ENCODE data around the gene KRTAP4-3. TPM values are rescaled to one million over a fixed set of nuclear protein-coding genes. Genes with fewer than 3 reads are reported as not detected.
A peak's percentile ranks its signal among the peaks of the same experiment; 100 is the strongest.
"Not testable (repeated sequence)": the region's sequence is repeated elsewhere in the genome, so short reads cannot be mapped to it uniquely, and the experiment has no call there.

Gene KRTAP4-3
- total RNA-seq, 6 donors from 2014 or later, result not detected

DNA sequence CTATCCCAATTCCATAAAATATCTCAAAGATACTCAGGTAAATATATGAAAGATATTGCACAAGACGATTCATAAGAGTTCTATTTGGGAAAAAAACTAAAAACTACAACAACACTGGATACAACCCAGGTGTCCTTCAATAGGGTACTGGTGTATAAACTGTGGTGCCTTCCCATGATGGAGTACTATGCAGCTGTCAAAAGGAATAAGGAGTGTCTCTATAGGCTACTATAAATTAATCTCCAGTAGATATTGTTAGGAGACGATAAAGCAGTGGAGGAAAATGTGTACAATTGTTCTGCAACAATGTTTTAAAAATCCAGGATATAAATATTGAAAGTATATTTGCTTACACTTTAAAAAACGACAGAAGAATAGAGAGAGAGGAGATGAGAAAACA is 41.6 kb downstream of the KRTAP4-3 start:
- Histone ChIP-seq H3K27ac (no peak overlapping the region), H3K4me1 (no peaks in the 10 kb centered on the region), H3K4me3 (no peak overlapping the region), H3K27me3 (no peaks in the 10 kb centered on the region), H3K36me3 (no peaks in the 10 kb centered on the region), H3K9me3 (no peaks in the 10 kb centered on the region)
- WGBS, 2 donors, result 75 to 79% methylated on average over 3 of the region's 3 CpGs
- TF ChIP-seq EP300 (IDR thresholded peaks at IDR 0.05), result no peak
- TF ChIP-seq POLR2AphosphoS5 (IDR thresholded peaks at IDR 0.05), result no peak
- no peak for TF ChIP-seq POLR2A (IDR thresholded peaks at IDR 0.05)
- TF ChIP-seq, protein P1, sequence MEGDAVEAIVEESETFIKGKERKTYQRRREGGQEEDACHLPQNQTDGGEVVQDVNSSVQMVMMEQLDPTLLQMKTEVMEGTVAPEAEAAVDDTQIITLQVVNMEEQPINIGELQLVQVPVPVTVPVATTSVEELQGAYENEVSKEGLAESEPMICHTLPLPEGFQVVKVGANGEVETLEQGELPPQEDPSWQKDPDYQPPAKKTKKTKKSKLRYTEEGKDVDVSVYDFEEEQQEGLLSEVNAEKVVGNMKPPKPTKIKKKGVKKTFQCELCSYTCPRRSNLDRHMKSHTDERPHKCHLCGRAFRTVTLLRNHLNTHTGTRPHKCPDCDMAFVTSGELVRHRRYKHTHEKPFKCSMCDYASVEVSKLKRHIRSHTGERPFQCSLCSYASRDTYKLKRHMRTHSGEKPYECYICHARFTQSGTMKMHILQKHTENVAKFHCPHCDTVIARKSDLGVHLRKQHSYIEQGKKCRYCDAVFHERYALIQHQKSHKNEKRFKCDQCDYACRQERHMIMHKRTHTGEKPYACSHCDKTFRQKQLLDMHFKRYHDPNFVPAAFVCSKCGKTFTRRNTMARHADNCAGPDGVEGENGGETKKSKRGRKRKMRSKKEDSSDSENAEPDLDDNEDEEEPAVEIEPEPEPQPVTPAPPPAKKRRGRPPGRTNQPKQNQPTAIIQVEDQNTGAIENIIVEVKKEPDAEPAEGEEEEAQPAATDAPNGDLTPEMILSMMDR (IDR thresholded peaks at IDR 0.05), result no peak
- DNase-seq (no peak), ATAC-seq (ENCODE audit: low FRiP score in 2 of 2) (no peak)

GRCh38 chr17:41125064-41125463 is 43.0 kb downstream of the KRTAP4-3 start:
- no peaks in the 10 kb centered on the region for H3K27me3 ChIP-seq
- DNase-seq (no peak), ATAC-seq (ENCODE audit: low FRiP score in 2 of 2) (no peak)
- WGBS, 2 donors, result 100% methylated on average over 2 of the region's 2 CpGs
- TF ChIP-seq EP300 (IDR thresholded peaks at IDR 0.05), result no peak
- TF ChIP-seq, protein P1 (IDR thresholded peaks at IDR 0.05), result no peak
- no peak for TF ChIP-seq POLR2AphosphoS5 (IDR thresholded peaks at IDR 0.05)
- TF ChIP-seq POLR2A (IDR thresholded peaks at IDR 0.05), result no peak
- H3K4me1 ChIP-seq, result no peaks in the 10 kb centered on the region
- no peaks in the 10 kb centered on the region for H3K9me3 ChIP-seq
- no peaks in the 10 kb centered on the region for H3K36me3 ChIP-seq
- no peak overlapping the region for H3K4me3 ChIP-seq
- no peak overlapping the region for H3K27ac ChIP-seq

GRCh38 chr17:41123991-41124371 is 44.0 kb downstream of the KRTAP4-3 start, which contains the start of gene KRTAP4-12:
KRTAP4-12 (minus strand) TSS chr17:41124182; CDS start chr17:41124122, 60 bp downstream.
- H3K36me3 ChIP-seq; H3K9me3 ChIP-seq; ATAC-seq (ENCODE audit: low FRiP score in 2 of 2); H3K27ac ChIP-seq; H3K27me3 ChIP-seq; DNase-seq; H3K4me1 ChIP-seq; H3K4me3 ChIP-seq: not testable (repeated sequence)
- 78 to 83% methylated on average over 2 to 3 of the region's 3 CpGs for WGBS, 2 donors

GRCh38 chr17:41123292-41123990 is 44.6 kb downstream of the KRTAP4-3 start:
- DNase-seq, result peak in 1 of 2 donors; percentile 58
- not testable (repeated sequence) for H3K4me3 ChIP-seq; ATAC-seq (ENCODE audit: low FRiP score in 2 of 2); H3K27ac ChIP-seq; H3K9me3 ChIP-seq; H3K4me1 ChIP-seq; H3K27me3 ChIP-seq; H3K36me3 ChIP-seq
- 86 to 91% methylated on average over 7 to 12 of the region's 12 CpGs for WGBS, 2 donors

- Histone ChIP-seq H3K27ac (no peak overlapping the region), H3K4me3 (no peak overlapping the region), H3K9me3 (no peaks in the 10 kb centered on the region), H3K4me1 (no peaks in the 10 kb centered on the region), H3K27me3 (no peaks in the 10 kb centered on the region), H3K36me3 (no peaks in the 10 kb centered on the region)
- no peak for DNase-seq
- 84 to 92% methylated on average over 2 of the region's 2 CpGs for WGBS, 2 donors
- TF ChIP-seq, protein P1 (IDR thresholded peaks at IDR 0.05), result no peak
- TF ChIP-seq POLR2A (IDR thresholded peaks at IDR 0.05) (no peak), POLR2AphosphoS5 (IDR thresholded peaks at IDR 0.05) (no peak), EP300 (IDR thresholded peaks at IDR 0.05) (no peak)
- ATAC-seq (ENCODE audit: low FRiP score in 2 of 2), result no peak
Measured at GRCh38 chr17:41121742-41122141, 46.3 kb downstream of the KRTAP4-3 start.

DNA sequence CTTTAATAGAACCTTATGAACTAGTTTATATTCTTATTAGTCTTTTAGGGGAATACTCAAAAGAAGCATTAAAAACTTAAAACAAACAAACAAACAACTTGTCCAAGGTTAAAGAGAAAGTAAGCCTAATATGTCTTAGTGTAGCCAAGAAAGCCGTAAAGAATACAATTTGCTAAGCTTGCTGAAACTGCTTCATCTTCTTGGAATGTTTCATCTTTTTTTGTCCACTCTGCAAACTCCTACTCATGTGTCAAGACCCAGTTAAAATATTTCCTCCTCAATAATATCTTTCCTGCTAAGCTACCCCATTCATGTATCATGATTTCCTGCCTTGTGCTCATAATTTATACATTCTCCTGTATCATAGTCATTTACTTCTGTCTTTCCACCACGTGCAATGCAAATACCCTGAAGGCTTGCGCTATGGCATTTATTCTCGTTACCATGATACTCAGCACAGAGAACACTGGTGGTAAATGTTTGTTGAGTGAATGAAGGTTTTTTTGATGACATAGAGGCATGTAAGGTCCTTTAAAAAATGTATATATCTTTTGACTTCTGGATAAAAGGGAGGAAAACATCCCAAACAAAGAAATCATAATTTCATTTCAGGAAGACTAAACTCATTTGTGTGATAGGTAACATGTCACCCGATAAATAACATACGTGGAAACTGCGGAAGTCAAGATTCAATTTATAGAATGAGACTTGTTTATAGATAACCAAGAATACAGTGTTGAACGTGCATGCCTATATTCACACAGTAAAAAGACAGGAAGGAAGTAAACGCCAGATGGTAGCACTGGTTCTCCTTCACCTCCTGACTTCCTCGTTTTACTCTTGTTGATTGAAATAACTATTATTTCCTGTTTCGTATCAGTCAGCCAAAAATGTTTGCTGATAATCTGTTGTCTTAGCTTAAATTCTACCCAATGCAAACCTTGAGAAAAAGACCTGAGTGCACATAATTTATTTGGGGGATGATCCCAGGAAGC is 48.0 kb downstream of the KRTAP4-3 start:
- H3K36me3 ChIP-seq; H3K9me3 ChIP-seq; ATAC-seq (ENCODE audit: low FRiP score in 2 of 2); H3K27ac ChIP-seq; H3K27me3 ChIP-seq; H3K4me3 ChIP-seq; DNase-seq; H3K4me1 ChIP-seq: not testable (repeated sequence)
- 42 to 47% methylated on average over 11 of the region's 11 CpGs for WGBS, 2 donors
